GM21360 (cell line): Measurements from ENCODE around the gene SLAMF6.

Experiments used
- ATAC-seq: cut with Tn5 transposase; IDR thresholded peaks from one replicate; pipeline ENCODE4 v1.9.1; 2021; ENCODE audit warnings: mild to moderate bottlenecking, moderate library complexity; ENCODE audit not compliant: unreplicated experiment

The SLAMF6 gene

DNA sequence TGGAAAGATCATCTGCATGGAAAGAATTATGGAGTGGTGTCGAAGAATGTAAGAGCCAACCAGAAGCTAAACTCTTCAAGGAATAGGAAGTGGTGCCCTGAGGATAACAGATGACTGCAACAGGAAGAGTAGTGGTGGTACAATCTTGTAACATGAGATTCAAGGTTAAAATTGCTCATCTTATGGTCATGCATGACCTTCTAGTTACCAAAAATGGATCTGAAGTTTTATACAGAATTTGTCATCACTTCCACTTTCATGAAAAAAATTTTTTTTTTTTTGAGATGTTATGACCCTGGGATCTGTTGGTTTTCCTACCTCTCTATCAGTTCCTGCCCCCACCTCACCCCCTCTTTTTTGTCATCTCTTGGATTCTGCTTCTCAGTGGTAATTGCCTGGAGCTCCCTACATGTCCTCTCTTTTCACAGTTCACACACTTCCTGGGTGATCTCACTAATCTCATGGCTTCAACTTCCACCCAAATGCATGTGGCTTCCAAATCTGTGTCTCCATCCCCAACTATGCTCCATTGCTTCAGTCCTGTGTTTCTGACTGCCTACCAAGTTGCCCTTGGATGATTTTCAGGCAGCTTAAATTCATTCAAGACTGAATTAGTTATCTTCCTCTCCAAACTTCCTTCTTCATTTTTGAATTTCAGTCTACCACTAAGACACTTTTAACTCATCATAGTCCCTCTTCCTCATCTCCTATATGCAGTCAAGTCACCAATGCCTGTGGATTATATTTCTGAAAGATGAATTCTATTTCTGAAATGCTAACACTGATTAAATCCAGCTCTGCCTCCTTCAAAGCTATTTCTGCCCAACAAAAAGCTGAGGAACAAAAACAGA lies 48.4 kb downstream of the SLAMF6 start:
- no peak for ATAC-seq

DNA sequence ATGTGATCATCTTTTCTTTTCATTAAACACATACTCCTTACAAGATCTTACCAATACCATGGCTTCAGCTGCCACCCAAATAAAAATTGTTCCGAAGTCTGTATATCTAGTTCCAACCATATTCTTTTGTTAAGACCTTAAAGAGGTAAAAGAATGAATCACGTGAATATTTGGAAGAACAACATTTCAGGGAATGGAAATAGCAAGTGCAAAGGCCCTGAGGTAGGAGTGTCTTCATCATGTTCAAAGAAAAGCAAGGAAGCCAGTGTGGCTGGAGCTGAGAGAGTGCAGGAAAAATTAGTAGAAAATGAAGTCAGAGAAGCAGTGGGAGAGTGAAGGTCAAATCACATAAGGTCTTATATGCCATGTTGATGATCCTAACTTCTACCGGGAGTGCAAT lies 50.9 kb downstream of the SLAMF6 start:
- no peak for ATAC-seq

DNA sequence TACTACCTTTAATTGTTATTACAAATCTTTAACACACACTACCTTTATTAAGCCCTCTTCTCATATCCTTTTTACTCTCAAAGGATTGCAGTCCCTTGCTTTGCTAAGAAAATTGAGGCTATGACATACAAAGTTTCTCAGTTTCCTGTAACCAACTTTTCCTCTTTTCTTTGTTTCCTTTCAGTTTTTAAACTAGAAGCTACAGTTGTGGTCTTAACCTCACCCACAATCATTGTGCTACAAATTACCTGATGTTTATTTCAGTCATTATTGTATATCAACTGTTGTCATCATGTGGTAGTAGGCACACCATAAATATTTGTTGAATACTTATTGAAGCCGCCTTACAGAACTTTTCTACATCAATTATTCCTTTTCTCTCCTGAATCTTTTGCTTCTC lies 51.8 kb downstream of the SLAMF6 start:
- no peak for ATAC-seq

DNA sequence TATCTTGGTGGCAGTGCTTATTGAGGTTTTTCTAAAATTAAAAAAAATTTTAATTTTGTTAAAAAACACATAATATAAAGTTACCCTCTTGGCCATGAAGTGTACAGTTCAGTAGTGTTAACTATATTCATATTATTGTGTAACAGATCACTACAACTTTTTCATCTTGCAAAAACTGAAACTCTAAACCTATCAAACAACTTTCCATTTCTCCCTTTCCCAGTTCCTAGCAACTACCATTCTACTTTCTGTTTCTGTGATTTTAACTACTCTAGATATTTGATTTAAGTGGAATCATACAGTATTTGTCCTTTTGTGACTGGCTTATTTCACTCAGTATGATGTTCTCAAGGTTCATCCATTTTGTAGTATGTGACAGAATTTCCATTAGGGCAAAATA lies 55.5 kb downstream of the SLAMF6 start:
- no peak for ATAC-seq

DNA sequence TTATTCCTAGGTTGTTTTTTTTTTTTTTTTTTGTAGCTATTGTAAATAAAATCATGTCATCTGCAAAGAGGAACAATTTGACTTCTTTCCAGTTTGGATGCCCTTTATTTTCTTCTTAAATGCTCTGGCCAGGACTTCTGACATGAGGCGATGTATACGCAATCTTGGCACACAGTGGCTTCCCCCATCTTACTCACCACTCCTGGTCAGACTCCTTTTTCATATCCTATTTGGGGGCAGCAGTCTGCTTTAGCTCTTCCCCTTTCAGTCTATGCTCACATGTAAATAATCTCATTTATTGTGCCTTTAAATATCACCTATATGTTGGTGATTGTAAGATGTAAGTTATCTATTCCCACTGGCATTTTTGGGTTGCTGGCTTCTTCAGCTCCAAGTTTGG lies 56.1 kb downstream of the SLAMF6 start:
- ATAC-seq = no peak

DNA sequence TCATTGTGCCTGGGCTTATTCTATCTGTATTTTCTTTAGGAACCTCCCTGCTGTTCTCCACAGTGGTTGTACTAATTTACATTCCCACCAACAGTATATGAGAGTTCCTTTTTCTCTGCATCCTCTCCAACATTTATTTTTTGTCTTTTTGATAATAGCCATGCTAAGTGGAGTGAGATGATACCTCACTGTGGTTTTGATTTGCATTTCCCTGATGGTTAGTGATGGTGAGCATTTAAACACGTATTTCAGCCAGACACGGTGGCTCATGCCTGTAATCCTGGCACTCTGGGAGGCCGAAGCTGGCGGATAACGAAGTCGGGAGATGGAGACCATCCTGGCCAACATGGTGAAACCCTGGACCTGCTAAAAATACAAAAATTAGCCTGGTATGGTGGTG lies 57.9 kb downstream of the SLAMF6 start:
- ATAC-seq = no peak

DNA sequence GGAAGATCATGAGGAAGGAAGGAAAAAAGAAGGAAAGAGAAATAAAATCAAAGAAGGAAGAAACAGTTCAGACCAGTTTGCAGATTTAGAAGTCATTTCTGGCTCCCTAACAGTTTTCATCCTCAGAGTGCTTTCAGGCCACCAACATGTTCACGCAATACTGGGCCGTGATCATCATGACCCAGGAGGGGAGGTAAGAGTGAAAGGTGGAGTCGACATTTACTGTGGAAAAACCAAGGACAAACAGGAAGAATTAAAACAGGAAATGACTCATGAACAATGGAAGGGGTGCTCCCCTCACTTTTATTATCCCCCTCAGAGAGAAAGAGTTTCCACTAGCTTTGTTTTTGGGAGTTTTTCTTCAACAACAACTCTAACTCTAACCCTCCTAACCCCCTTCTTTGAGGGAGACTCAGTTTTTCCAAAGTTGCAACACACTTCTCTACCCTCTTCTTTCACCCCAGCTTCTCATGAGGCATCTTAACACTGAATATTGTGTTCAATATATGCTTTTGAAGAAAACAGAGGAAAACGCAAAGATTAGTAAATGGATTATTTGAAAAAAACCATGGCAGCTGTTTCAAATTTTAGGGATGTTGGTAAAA lies 62.3 kb downstream of the SLAMF6 start:
- no peak for ATAC-seq

DNA sequence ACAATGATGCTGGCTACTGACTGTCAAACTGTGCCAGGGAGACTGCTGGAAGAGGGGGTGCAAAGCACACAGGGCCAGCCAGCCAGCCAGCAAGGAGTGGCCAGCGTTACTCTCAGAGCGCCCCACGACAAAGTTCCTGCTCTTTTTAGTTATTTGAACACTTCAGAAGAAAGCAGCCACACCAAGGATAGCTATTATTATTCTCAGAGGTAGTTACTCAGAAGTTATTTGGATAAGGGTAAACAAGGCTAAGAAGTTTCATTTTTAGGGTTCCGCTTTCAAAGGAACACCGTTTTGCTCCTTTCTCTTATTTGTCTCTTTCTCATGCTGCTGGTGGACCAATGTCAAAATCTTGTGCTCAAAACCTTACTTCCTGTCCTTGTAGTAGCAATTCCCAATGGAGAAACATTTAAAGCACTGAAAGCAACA lies 62.8 kb downstream of the SLAMF6 start:
- ATAC-seq = no peak

DNA sequence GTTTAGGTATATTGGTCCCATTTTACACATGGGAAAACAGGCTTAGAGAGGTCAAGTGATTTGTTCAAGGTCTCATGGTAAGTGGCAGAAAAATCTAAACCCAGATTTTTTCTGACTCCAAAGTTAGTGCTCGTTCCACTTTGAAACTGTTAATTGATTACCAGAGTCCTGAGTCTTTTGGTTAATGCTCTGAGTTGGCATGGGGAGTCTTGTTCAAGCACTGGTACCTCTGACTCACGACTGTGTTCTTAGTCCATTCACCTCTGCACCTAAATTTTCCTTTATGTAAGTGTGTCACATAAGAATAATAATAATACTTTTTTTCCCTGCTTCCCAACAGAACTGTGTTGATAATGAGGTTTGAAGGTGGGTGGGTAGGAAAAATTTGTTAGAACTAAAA lies 63.4 kb downstream of the SLAMF6 start:
- ATAC-seq = no peak

DNA sequence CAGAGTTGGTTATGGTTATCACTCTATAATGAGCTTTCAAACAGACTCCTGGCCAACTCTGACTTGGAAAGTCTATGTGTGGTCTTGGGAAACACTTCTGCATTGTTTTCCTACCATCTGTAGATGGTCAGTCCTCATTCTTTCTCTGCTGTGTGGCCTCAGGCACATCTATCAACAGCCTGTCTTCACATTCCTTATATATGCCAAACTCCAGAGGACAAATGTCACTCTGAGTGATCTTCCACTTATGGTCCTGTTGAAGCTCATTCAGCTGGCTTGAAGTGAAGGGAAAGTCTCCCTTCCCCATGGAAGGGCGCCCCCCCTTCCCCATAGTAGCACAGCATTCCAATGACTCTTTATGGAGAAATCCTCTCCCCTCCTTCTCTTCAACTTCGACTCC lies 64.0 kb downstream of the SLAMF6 start:
- ATAC-seq = no peak

DNA sequence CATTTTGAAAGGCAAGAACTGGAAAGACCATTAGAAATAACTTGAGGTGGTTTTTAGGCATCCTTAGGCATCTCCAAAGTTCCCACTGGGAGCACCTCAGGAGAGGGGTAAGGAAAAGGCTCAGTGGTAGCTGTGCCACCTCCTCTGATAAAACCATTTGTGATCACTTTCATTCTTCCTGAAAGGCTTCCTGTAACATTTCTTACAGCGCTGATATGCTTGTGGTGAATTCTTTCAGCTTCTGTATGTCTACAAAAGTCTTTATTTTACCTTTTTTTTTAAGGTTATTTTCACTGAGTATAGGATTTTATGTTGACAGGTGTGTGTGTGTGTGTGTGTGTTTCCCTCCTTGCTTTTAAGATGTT lies 67.9 kb downstream of the SLAMF6 start:
- ATAC-seq = no peak

DNA sequence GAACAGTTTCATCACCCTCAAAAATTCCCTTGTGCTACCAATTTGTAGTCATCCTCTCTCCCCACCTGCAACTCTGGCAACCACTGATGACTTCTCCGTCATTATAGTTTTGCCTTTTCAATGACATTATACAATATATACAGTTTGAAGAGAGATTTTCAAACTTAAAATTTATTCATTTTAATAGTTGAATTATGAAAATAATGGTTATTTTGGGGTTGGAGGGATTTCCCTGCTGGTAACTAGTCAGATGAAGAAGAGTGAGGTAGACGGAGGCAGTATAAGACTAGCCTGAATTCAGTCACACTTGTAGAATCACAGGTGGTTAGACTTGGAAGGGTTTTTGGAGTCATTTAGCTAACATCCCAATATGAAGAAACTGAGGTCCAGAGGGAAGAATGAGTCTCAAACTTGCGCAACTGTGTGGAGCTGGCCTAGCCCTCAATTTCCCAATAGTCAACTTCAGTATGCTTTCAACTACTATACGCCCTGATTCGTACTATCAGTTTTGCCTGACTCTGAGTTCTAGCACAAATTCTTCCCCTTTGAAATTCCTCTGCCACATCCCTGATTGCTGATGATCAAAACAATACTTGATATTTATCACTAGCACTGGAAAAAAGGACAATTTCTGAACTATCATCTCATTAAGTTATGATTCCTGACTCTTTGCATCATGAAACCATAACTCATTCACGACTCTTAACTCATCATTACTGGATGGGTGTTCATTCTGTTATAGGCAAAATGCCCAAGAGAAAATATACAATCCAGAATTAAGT lies 68.5 kb downstream of the SLAMF6 start:
- ATAC-seq = no peak

DNA sequence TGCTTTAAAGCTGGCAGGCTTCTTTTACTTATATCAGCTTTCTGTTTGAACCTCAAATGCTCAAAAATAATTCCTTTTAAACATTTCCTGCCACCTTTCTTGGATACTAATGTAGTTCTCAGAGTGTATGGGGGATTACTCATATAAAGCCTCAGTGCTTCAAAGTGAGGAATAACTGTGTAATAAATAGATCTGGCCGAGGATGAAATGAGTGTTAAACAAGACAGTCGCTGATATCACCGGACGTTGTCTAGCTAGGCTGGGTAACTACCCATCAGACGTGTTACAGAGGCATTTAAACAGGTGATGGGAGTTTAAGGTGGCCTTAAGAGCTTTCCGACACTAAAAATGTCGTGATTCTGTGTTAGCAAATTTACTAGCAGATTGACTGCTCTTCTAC lies 69.6 kb downstream of the SLAMF6 start:
- ATAC-seq = peak; percentile 38

DNA sequence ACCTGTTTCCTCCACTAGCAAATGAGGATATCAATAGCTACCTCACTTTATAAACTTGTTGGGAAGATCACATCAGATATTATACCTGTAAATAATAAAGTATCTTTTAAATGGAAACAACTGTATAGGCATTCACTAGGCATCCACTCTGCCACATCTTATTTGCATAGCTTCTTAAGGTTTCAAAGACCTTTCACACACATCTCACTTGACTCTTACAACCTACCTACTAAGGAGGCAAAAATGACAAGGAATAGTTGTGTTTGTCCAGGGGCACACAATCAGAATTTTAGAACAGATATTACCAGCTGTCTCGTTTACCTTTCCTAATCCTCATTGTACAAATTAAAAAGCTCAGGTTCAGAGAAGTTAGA lies 71.2 kb downstream of the SLAMF6 start:
- peak; percentile 37 for ATAC-seq

DNA sequence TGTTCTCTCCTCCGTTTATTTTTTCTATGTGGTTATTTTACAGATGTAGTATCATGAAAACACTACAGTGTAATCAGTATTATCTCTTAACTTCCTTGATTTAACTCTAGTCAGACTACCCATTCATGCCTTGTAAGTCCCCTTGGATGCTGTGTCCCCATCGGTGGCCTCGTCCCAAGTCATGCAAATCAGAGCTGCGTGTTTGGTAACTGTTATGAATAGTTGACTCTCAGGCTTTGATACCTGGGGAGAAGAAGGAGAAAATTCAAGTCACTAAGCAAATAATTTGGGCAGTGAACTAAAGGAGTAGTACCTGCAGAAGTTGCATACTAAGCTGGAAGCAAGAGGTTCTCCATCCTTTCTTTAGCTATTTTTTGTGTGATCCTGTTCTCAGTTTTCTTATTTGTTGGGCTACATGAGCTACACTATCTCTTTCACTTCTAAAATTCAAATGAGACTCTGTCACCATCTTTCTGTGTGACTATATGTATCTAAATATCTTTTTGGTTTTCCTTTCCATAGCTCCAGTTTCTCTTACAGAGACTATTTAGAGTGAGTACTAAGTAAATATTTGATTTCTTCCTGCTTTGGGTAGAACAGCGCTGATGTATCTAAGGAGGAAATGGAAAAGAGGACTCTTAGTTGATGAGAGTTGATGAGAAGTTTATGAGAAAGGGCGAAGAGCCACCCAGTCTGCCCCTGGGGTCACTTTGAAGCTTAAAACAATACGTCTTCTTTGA lies 71.8 kb downstream of the SLAMF6 start:
- ATAC-seq = peak; percentile 30

DNA sequence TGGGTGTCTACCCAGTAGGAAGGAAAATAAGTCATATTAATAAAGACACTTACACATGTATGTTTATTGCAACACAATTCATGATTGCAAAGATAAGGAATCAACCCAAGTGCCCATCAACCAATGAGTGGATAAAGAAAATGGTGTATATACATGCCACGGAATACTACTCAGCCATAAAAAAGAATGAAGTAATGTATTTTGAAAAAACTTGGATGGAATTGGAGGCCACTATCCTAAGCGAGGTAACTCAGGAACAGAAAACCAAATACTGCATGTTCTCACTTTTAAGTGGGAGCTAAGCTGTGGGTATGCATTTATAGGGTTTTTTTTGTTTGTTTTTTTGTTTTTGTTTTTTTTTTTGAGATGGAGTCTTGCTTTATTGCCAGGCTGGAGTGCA lies 73.6 kb downstream of the SLAMF6 start:
- no peak for ATAC-seq

DNA sequence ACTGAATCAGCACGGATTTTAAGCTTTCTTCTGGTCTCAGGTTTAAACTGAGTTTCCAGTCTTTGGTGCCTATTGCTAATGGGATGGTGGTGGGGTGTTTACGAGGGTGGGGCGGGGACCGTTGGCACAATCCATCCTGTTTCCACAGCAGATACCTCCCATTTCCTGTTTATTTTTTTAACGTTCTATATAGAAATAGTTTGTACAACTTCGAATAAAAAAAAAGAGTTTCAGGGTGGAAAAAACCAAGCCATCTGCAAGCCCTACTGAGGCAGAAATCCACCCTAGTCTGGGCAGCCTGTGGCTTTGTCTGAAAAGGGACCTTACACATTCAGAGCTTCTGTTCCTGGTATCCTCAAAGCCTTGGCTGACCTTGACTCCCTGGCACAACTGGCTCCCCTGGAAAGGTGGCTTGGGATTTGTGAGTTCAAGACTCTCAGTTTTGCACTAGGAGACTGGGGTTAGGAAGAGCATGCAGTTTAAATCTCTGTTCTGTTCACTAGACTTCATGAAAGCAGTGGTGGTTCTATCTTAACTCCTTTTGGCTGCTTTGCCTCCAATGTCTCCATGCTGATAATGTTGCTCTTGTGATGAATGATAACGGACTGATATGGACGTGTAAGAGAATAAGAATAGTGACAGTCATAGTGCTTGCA lies 76.0 kb downstream of the SLAMF6 start:
- ATAC-seq = no peak

DNA sequence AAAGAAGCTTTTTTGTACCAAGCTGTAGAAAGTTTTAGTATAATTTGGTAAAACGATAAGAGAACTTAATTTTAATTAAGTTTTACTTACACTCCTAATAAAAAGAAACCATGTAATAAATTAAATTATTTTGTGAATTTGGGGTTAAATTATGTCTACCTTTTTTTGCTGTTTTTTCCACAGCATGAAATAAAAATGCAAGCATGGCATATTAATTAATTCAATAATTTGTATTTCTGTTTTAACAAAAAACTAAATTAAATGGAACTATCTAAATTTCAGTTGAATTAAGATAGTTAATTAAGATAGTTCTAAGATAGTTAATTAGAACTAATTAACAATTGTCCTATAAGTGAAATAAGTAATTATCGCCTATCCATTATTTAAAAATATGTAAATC lies 83.3 kb downstream of the SLAMF6 start:
- ATAC-seq = no peak

DNA sequence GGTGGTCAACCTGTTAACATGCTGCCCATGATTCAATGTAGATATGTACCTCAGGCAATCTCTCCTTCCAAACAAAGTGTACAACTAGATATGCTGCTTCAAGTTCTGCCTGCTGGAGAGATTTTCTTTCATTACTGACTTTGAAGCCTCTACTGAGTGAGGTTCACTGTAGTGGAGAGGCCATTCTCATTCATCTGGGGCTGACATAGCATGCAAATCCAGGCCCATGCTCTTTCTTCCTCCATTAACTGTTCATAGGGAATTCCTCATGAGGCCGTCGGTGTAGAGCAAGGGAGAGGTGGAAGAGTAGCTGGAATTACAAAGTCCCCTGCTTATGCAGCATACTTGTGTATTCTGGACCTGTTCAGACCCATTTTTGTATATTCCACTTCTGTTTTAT lies 84.1 kb downstream of the SLAMF6 start:
- ATAC-seq = no peak

DNA sequence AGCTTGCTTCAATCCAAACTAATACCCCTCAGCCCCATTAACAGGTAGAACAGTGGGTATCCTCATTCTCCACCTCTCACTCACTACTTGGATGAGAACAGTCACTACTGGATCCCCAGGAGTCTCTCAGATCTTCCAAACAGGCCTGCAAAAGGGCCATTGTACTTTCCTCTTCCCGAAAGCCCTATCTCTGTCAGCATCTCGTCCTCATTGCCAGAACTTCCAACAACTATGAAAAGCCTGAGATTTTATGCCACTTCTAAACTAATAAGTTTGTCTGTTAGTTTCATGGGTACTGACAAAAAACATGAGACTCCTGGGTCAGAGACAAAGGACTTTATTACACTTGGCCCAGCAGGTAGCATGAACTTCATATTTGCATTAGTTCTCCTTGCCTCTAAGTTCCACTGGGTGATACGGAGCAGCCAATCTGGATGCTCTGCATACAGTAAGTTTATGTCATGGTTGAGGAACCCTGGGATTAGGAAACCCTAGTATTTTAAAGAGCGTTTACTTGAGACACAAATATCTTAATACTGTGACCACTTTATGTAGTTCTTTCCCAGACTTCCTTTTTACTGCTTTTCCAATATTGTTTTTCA lies 84.6 kb downstream of the SLAMF6 start:
- ATAC-seq = peak; percentile 24
